ENCODE measurements around the gene PDK3. TPM values are rescaled to one million over a fixed set of nuclear protein-coding genes. Genes with fewer than 3 reads are reported as not detected.
A peak's percentile ranks its signal among the peaks of the same experiment; 100 is the strongest.

PDK3 gene
- total RNA-seq, 4 donors from 2014 or later, result 5.4 to 20.6 (median 12.8) TPM

GRCh38 chrX:24465532-24465865 lies 413 bp downstream of the PDK3 start:
- Histone ChIP-seq H3K27ac (peak overlapping the region; percentile 80 to 87 (median 84)), H3K36me3 (no peaks in the 10 kb centered on the region), H3K4me3 (peak overlapping the region; percentile 68 to 81 (median 68)), H3K4me1 (peaks cover 0 to 38% (median 0%) of the 10 kb centered on the region in 3 donors), H3K27me3 (no peaks in the 10 kb centered on the region), H3K9me3 (no peaks in the 10 kb centered on the region)
- 5 to 64% methylated on average over 6 to 8 of the region's 25 CpGs for WGBS, 2 donors
- DNase-seq, result no peak
- TF ChIP-seq CTCF (IDR thresholded peaks at IDR 0.05) (no peak), POLR2A (IDR thresholded peaks at IDR 0.05) (no peak)
- intact Hi-C loops (cut with DNase I), result no loop called here

- H3K4me1 ChIP-seq, result peaks cover 0 to 38% (median 0%) of the 10 kb centered on the region in 3 donors
- TF ChIP-seq POLR2A (IDR thresholded peaks at IDR 0.05), result no peak
- no peak for TF ChIP-seq CTCF (IDR thresholded peaks at IDR 0.05)
- H3K36me3 ChIP-seq, result no peaks in the 10 kb centered on the region
- no peaks in the 10 kb centered on the region for H3K9me3 ChIP-seq
- intact Hi-C loops (cut with DNase I), result no loop called here
- no peaks in the 10 kb centered on the region for H3K27me3 ChIP-seq
- peak overlapping the region; percentile 68 to 81 (median 68) for H3K4me3 ChIP-seq
- H3K27ac ChIP-seq, result peak overlapping the region; percentile 22 to 86 (median 81)
- 38 to 39% methylated on average over 5 to 7 of the region's 11 CpGs for WGBS, 2 donors
- DNase-seq, result no peak
These were observed 939 bp downstream of the PDK3 start for GRCh38 chrX:24466025-24466424.

GRCh38 chrX:24468245-24468644 lies 3.2 kb downstream of the PDK3 start:
- WGBS, 2 donors, result 0 to 11% methylated on average over 1 of the region's 1 CpG
- intact Hi-C loops (cut with DNase I), result no loop called here

GRCh38 chrX:24471808-24472207 lies 6.7 kb downstream of the PDK3 start:
- Histone ChIP-seq H3K27ac (no peak overlapping the region), H3K36me3 (no peaks in the 10 kb centered on the region), H3K4me1 (peaks cover 0 to 30% (median 5%) of the 10 kb centered on the region in 3 donors), H3K9me3 (no peaks in the 10 kb centered on the region), H3K4me3 (no peak overlapping the region), H3K27me3 (no peaks in the 10 kb centered on the region)
- intact Hi-C loops (cut with DNase I), result no loop called here
- 51 to 56% methylated on average over 2 of the region's 2 CpGs for WGBS, 2 donors
- DNase-seq, result no peak
- TF ChIP-seq POLR2A (IDR thresholded peaks at IDR 0.05) (no peak), CTCF (IDR thresholded peaks at IDR 0.05) (no peak)

More at GRCh38 chrX:24468245-24468644, 3.2 kb downstream of the PDK3 start:
- no peaks in the 10 kb centered on the region for H3K9me3 ChIP-seq
- H3K4me3 ChIP-seq, result no peak overlapping the region
- peaks cover 0 to 38% (median 0%) of the 10 kb centered on the region in 3 donors for H3K4me1 ChIP-seq
- peak overlapping the region in 1 of 4 donors; percentile 46 for H3K27ac ChIP-seq
- H3K36me3 ChIP-seq, result no peaks in the 10 kb centered on the region
- H3K27me3 ChIP-seq, result no peaks in the 10 kb centered on the region
- no peak for DNase-seq
- no peak for TF ChIP-seq POLR2A (IDR thresholded peaks at IDR 0.05)
- no peak for TF ChIP-seq CTCF (IDR thresholded peaks at IDR 0.05)

GRCh38 chrX:24475480-24475879 lies 10.4 kb downstream of the PDK3 start:
- H3K4me1 ChIP-seq, result peaks cover 5 to 31% (median 6%) of the 10 kb centered on the region in 3 donors
- no peaks in the 10 kb centered on the region for H3K9me3 ChIP-seq
- H3K27ac ChIP-seq, result no peak overlapping the region
- no peaks in the 10 kb centered on the region for H3K27me3 ChIP-seq
- 71 to 84% methylated on average over 4 to 6 of the region's 6 CpGs for WGBS, 2 donors
- no peak for DNase-seq
- H3K36me3 ChIP-seq, result no peaks in the 10 kb centered on the region
- no peak for TF ChIP-seq CTCF (IDR thresholded peaks at IDR 0.05)
- TF ChIP-seq POLR2A (IDR thresholded peaks at IDR 0.05), result no peak
- H3K4me3 ChIP-seq, result no peak overlapping the region
- intact Hi-C loops (cut with DNase I), result no loop called here
